NCI-H1417 (cell line): ENCODE measurements around the gene MSH5.

Source experiments
- DNase-seq, 3 experiments: peaks; one replicate each; lab custom pipeline; 2025; lab: John Stamatoyannopoulos, UW

The MSH5 gene

DNA sequence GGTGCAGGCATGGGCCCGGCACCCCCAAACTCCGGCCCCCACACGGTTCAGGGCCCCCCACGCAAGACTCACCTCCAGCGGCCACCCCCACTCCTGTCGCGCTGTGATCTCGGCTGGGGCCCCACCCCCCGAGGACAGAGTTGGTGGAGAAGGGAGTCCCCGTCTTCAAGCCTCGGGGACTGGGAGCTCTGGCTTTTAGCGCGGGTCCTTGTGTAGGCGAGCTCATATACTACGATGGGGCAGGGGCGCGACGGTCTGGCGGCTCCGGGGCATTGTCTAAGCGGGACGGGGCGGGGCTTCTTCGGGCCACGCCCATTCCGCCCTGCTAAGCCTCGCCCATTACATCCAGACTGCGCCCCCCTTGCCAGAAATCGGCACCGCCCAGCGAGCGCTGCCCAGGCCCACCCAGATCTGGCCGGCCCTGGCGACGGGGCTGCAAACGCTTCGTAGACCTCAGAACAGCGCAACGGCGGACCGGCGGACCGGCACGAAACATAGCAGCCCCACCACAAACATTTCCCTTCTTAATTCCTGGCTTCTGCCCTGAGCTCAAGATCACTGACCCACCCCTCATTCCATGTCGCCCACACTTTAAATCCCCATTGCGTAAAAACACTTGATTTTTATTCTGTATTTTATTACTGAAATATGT is 9.7 kb upstream of the MSH5 start:
- DNase-seq = peak in 1 of 3 experiments; percentile 62

DNA sequence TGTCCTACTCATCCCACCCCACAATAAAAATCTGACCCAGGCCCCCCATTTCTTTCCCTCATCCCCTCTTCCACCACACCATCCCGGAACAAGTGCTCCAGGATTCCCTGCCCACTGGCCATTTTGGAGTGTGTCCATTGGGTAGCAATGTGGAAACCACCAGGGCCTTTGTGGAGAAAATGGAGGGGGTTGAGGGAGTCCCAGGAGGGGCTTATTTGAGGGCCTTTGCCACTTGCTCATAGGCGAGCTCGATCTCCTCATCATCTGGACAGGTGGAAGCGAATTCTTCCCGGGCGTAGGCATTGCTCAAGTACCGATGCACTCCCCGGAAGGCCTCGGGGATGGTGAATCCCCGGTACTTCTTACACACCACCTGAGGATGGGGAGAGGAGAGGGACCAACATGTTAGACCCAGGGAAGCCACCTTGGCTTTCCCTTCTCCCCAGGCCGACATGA is 9.1 kb upstream of the MSH5 start:
- DNase-seq = peak in 1 of 3 experiments; percentile 23

DNA sequence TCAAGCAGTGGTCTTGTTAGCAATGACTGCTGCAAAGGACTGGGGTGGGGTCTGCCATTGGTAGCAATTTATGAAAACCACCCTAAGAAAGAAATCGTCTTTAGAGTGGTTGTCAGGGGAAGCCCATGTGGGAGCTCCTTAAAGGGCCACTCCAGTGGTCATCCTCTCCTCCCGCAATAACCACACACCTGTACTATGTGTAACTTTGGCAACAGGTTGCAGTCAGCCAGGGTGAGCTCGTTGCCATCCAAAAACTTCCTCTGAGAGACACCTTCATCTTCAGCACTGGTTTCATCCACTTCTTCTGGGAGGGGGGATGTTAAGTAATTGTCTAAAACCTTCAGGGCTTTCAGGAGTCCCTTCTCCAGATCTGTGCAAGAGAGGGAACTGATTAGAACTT is 7.8 kb upstream of the MSH5 start:
- peak in 1 of 3 experiments; percentile 10 for DNase-seq

DNA sequence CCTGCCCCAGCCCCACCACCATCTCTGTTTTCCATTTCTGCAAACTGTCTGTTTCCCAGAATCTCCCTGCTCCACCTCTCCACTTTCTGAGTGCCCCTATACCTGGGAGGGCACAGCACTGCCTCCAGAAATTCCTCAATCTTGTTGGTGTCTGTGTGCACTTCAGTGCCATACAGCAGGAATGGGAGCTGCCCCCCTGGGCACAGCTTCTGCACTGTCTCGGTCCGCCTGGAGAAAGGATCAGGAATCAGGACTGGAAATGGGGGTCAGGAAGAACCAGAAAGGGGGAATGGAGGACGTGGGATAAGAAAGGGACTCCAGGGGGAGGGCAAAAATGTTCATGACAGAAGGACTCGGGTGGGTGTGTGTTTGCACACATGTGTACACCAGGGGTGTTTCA is 6.1 kb upstream of the MSH5 start:
- DNase-seq = peak in 1 of 3 experiments; percentile 12

GRCh38 chr6:31734247-31734820 is 5.5 kb upstream of the MSH5 start:
- no peak for DNase-seq

GRCh38 chr6:31734821-31735406 is 4.9 kb upstream of the MSH5 start:
- peak; percentile 8 to 47 (median 35) for DNase-seq

GRCh38 chr6:31736021-31736767 is 3.6 kb upstream of the MSH5 start, which contains the start of gene CLIC1:
Gene CLIC1 (minus strand): TSS chr6:31736530. CDS start chr6:31736300, 230 bp downstream.
- peak; percentile 72 to 89 (median 77) for DNase-seq

- no peak for DNase-seq
These were observed 3.0 kb upstream of the MSH5 start for GRCh38 chr6:31736768-31737314.

- DNase-seq = peak in 2 of 3 experiments; percentile 47 to 82
These were observed 2.4 kb upstream of the MSH5 start for GRCh38 chr6:31737315-31737990.

DNA sequence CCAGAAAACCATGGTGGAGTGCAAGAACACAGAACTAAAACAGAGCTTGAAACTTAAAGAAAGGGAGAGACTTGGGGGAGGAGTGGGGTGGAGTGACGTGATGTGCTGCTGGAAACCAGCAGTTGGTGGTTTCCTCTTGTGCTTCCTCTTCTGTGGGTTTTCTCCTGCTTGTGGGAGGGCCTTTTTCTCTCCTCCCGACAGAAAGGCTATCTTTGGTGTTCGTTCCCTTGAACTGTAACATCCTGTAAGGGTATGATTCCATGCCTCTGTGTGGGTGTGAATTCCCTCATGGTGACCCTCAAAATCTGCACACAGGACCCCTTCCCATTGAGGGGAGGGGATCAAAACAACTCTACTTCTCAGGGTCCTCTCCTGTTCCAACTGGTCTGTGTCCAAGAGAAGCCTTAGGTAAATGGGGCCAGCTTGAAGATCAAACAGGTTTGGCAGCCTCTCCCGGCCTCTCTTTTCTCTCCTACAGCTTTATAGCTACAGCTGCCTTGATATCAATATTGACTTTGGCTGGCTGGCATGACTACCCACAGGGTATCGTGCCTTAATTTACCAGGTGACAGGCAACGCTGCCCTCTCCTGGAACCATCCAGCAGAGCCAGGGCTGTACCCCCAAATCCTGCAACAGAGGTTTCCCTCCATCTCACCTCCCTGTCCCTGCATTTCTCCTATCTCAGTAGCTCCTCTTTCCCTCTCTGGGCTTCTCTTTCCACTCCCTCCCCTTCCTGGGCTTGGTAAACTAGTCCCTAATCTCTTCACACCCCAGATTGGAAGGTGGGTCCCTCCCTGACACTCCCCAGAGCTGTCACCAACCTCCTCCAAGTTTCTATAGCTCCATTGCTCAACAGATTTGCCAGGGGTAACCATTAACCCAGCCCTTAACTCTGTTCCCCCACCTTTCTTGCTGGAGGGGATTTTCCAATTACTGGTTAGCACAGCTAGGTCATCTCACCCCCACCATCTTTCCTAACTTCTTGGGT is 1.5 kb upstream of the MSH5 start:
- peak; percentile 10 to 92 (median 84) for DNase-seq

DNA sequence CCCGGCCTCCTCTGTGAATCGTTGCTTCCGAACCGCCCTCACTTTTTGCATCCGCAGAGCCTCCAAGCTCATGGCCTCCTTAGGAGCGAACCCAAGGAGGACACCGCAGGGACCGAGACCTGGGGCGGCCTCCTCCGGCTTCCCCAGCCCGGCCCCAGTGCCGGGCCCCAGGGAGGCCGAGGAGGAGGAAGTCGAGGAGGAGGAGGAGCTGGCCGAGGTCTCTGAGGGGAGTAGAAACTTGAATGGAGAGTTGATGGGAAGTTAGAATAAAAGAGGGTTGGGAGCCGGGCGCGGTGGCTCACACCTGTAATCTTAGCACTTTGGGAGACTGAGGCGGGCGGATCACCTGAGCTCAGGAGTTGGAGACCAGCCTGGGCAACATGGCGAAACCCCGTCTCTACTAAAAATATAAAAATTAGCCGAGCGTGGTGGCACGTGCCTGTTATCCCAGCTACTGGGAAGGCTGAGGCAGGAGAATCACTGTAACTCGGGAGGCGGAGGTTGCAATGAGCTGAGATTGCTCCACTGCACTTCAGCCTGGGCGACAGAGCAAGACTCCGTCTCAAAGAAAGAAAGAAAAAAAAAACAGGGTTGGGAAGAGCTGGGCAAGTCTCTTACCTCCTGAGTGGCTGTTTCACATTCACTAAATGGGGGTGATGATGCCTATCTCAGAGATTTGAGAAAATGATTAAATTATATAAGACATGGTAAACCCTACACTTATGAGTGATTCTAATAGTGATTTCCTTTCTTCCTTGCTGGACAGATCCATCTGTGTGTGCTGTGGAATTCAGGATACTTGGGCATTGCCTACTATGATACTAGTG is 805 bp downstream of the MSH5 start:
- DNase-seq = peak in 1 of 3 experiments; percentile 52

- no peak for DNase-seq
These were observed 2.0 kb downstream of the MSH5 start for GRCh38 chr6:31741815-31742214.

- DNase-seq = no peak
These were observed 3.1 kb downstream of the MSH5 start for GRCh38 chr6:31742894-31743293.

DNA sequence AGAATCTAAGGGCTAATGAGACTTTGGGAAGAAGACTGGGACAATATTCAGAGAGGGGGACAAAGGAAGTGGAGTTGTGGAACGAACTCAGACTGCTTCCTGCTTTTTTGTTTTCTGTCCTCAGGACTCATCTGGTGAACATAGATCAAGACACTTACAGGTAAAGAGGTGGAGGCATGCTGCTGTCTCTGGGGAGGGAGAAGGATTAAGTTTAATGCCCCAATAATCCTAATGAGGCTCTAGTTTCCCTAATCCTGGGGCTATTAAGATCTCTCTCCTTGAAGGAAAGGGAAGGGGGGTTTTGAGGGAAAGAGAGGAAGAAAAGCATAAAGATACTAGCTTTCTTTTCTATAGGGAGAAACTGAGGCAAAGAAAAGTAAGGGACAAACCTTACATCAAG is 4.6 kb downstream of the MSH5 start:
- DNase-seq = no peak

- no peak for DNase-seq
These were observed 9.7 kb downstream of the MSH5 start for GRCh38 chr6:31749301-31750036.

GRCh38 chr6:31750411-31751022 is 10.7 kb downstream of the MSH5 start:
- no peak for DNase-seq

DNA sequence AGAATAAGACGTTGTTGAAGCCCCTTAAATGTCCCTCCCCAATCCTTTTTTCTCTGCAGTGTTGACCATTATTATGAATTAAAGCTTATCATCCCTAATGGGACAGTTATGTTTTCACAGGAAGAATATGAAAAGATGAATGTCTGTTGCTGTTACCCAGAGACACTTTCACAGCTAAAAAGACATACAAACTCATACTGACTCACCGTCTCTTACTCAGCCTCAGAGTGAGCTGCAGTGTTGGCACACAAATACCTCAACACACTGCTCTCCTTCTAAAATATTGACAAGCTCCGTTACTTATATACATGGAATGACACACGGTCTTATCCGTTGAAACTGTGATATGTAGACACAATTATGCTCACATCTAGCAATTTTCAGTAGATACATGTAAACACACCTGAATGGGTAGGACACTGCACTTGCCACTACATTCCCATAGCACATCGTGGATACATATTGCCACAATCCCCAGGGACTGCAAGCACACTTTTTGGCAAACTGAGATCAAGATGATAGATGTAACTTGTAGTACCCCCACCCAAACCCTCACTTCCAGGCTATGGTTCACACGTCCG is 13.0 kb downstream of the MSH5 start:
- DNase-seq = no peak

GRCh38 chr6:31758281-31758680 is 18.5 kb downstream of the MSH5 start:
- no peak for DNase-seq
